OCI-LY3 (cell line): ENCODE measurements around the gene CYTH4.
"Not testable (repeated sequence)": the region's sequence is repeated elsewhere in the genome, so short reads cannot be mapped to it uniquely, and the experiment has no call there.

Experiments used
- H2AFZ ChIP-seq: fragments of 200-600, 300-600 bp; shearing (Covaris generic); 2 replicates; pipeline ENCODE4 v1.6.0; 2014; ENCODE audit warnings: antibody characterized with exemption, low read depth, low read length
- H3K27ac ChIP-seq: fragments of 200-600, 300-600 bp; sonication (generic); 2 replicates; pipeline ENCODE4 v1.5.1; 2014; ENCODE audit warnings: mild to moderate bottlenecking, low read length, moderate library complexity, mixed read lengths
- H3K27me3 ChIP-seq: fragments of 200-600, 300-600 bp; sonication (generic); 2 replicates; pipeline ENCODE4 v1.6.1; 2014; ENCODE audit warnings: low read depth, low read length, mixed read lengths
- H3K36me3 ChIP-seq: fragments of 200-600, 300-600 bp; sonication (generic); replicated peaks from 2 replicates; pipeline ENCODE3; 2014; ENCODE audit warnings: low read depth, low read length, mixed read lengths
- H3K4me1 ChIP-seq: fragments of 300-600, 200-600 bp; sonication (generic); 2 replicates; pipeline ENCODE4 v1.6.1; 2014; ENCODE audit warnings: low read length, mixed read lengths
- H3K4me2 ChIP-seq: fragments of 200-600, 300-600 bp; sonication (generic); 2 replicates; pipeline ENCODE4 v1.6.1; 2014; ENCODE audit warnings: low read length, mixed read lengths
- H3K4me3 ChIP-seq: fragments of 300-600, 200-600 bp; sonication (generic); 2 replicates; pipeline ENCODE4 v1.5.1; 2014; ENCODE audit warnings: antibody characterized with exemption, mild to moderate bottlenecking, low read length, moderate library complexity
- H3K79me2 ChIP-seq: fragments of 300-600, 200-600 bp; shearing (Covaris generic); 2 replicates; pipeline ENCODE4 v1.6.1; 2014; ENCODE audit warnings: mild to moderate bottlenecking, low read length, mixed read lengths
- H3K9ac ChIP-seq: fragments of 300-600, 200-600 bp; shearing (Covaris generic); 2 replicates; pipeline ENCODE4 v1.6.0; 2014; ENCODE audit warnings: mild to moderate bottlenecking, low read length, moderate library complexity
- H3K9me3 ChIP-seq: fragments of 200-600, 300-600 bp; shearing (Covaris generic); 2 replicates; pipeline ENCODE4 v1.6.1; 2014; ENCODE audit warnings: low read length, mixed read lengths; ENCODE audit not compliant: insufficient read depth
- H4K20me1 ChIP-seq: fragments of 200-600, 300-600 bp; sonication (generic); 2 replicates; pipeline ENCODE4 v1.6.1; 2016; ENCODE audit warnings: low read length, mixed read lengths; ENCODE audit not compliant: insufficient read depth
- EZH2phosphoT487 ChIP-seq: fragments of 200-600 bp; shearing (Covaris generic); IDR thresholded peaks from 2 replicates; pipeline ENCODE4 v1.6.1; 2018; ENCODE audit warnings: antibody characterized with exemption, mixed run types, low read depth
- TF ChIP-seq, protein P1 (sequence below): fragments of 200-600, 300-600 bp; sonication (generic); IDR thresholded peaks from 2 replicates; pipeline ENCODE4 v1.5.1; 2014; ENCODE audit warnings: antibody characterized with exemption, low read length, low read depth

The CYTH4 gene

DNA sequence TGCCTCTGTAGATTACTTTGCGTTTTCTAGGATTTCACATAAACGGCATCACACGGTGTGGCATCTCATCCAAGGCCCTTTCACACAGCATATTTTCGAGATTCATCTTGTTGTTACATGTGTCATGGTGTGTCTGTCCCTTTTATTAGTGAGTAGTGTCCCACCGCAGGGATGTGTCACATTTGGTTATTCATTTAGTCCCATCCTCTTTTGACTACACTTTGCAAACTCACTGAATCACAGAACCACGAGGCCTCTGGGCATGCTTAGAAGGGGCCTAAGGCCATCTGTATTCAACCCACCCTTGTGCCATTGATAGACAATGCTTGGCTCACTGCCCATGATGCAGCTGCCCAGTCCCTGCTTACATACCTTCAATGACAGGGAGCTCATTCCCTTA lies 34.1 kb upstream of the CYTH4 start:
- no peaks in the 10 kb centered on the region for H3K9me3 ChIP-seq
- no peaks in the 10 kb centered on the region for H3K27me3 ChIP-seq
- H3K36me3 ChIP-seq = peaks cover 5% of the 10 kb centered on the region
- peak overlapping the region; percentile 15; the same call in 1 of the 2 replicates for H3K9ac ChIP-seq
- peak overlapping the region; percentile 31 for H3K4me3 ChIP-seq
- TF ChIP-seq, protein P1, sequence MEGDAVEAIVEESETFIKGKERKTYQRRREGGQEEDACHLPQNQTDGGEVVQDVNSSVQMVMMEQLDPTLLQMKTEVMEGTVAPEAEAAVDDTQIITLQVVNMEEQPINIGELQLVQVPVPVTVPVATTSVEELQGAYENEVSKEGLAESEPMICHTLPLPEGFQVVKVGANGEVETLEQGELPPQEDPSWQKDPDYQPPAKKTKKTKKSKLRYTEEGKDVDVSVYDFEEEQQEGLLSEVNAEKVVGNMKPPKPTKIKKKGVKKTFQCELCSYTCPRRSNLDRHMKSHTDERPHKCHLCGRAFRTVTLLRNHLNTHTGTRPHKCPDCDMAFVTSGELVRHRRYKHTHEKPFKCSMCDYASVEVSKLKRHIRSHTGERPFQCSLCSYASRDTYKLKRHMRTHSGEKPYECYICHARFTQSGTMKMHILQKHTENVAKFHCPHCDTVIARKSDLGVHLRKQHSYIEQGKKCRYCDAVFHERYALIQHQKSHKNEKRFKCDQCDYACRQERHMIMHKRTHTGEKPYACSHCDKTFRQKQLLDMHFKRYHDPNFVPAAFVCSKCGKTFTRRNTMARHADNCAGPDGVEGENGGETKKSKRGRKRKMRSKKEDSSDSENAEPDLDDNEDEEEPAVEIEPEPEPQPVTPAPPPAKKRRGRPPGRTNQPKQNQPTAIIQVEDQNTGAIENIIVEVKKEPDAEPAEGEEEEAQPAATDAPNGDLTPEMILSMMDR = no peak
- TF ChIP-seq EZH2phosphoT487 = no peak
- H3K4me1 ChIP-seq = peaks cover 57% of the 10 kb centered on the region
- H3K27ac ChIP-seq = peak overlapping the region; percentile 9
- H2AFZ ChIP-seq = peak overlapping the region; percentile 41
- H4K20me1 ChIP-seq = no peaks in the 10 kb centered on the region
- peak overlapping the region; percentile 53 for H3K4me2 ChIP-seq
- H3K79me2 ChIP-seq = peaks cover 13% of the 10 kb centered on the region

DNA sequence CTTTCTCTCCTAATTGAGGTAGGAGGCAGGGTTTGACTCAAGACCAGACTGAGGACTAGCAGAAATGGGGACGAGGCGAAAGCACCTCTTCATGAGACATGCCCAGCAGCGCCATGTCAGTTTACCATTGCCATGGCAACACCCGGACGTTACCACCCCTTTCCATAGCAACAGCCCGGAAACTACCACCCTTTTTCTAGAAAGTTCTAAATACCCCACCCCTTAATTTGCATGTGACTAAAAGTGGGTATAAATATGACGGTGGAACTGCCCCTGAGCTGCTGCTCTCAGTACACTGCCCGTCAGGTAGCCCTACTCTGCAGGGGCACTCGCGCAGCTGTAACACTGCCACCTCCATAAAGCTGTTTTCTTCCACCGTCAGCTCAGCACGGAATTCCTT lies 32.3 kb upstream of the CYTH4 start:
- H3K9me3 ChIP-seq = no peaks in the 10 kb centered on the region
- no peak overlapping the region for H2AFZ ChIP-seq
- no peak overlapping the region for H3K4me2 ChIP-seq
- TF ChIP-seq, protein P1 = no peak
- TF ChIP-seq EZH2phosphoT487 = no peak
- H3K4me1 ChIP-seq = peaks cover 53% of the 10 kb centered on the region
- H4K20me1 ChIP-seq = no peaks in the 10 kb centered on the region
- H3K27ac ChIP-seq = no peak overlapping the region
- H3K4me3 ChIP-seq = no peak overlapping the region
- no peaks in the 10 kb centered on the region for H3K27me3 ChIP-seq
- H3K36me3 ChIP-seq = no peaks in the 10 kb centered on the region
- H3K79me2 ChIP-seq = no peaks in the 10 kb centered on the region
- H3K9ac ChIP-seq = no peak overlapping the region

DNA sequence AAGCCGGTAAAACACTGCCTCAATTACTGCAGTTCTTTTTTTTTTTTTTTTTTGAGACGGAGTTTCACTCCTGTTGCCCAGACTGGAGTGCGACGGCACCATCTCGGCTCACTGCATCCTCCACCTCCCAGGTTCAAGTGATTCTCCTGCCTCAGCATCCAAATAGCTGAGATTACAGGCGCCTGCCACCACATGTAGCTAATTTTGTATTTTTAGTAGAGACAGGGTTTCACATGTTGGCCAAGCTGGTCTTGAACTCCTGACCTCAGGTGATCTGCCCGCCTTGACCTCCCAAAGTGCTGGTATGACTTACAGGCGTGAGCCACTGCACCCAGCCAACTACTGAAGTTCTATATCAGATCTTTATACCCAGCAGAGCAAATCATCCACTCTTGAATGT lies 30.5 kb upstream of the CYTH4 start:
- H2AFZ ChIP-seq, H3K4me2 ChIP-seq, H3K79me2 ChIP-seq, H3K9me3 ChIP-seq, H3K27me3 ChIP-seq, H3K9ac ChIP-seq, H3K27ac ChIP-seq, H3K4me3 ChIP-seq, H3K36me3 ChIP-seq, H4K20me1 ChIP-seq: not testable (repeated sequence)
- peaks cover 53% of the 10 kb centered on the region for H3K4me1 ChIP-seq

DNA sequence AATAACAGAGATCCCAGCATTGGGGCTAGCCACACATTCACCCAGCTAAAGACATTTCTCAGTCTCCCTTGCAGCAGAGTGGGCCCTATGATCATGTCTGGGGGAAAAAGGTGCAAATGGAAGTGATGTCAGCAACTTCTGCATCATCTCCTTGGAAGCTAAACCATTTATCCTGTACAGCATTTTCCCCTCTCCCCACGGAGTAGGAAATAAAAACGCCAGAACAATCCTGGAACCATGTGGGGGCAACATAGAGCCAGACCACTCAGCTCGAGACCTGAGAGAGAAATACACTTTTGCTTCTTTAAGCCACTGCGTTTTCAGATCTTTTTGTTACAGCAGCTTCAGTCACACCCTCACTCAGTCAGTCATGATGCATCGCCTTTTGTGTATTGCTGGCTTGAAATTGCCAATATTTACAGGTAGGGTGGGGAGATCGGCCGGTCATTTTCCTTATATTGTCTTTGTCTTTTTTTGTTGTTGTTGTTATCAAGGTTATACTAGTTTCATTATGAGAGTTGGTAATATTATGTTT lies 29.1 kb upstream of the CYTH4 start:
- Histone ChIP-seq H3K4me1 (peaks cover 43% of the 10 kb centered on the region), H3K4me2 (peak overlapping the region; percentile 3), H3K27me3 (no peaks in the 10 kb centered on the region), H4K20me1 (no peaks in the 10 kb centered on the region), H3K36me3 (no peaks in the 10 kb centered on the region), H2AFZ (no peak overlapping the region), H3K4me3 (no peak overlapping the region), H3K27ac (no peak overlapping the region), H3K9me3 (no peaks in the 10 kb centered on the region), H3K9ac (no peak overlapping the region), H3K79me2 (no peaks in the 10 kb centered on the region)
- TF ChIP-seq, protein P1 = peak; percentile 31
- TF ChIP-seq EZH2phosphoT487 = no peak
